Fibroblast of lung (primary cell): ENCODE data around the gene TATDN2. TPM values are rescaled to one million over a fixed set of nuclear protein-coding genes. Genes with fewer than 3 reads are reported as not detected.

Experiments
- DNase-seq, 2 donors: peaks; one replicate each; pipeline versions ENCODE4 v3.0.0 to v3.0.0-alpha.2; 2010; ENCODE audit warnings: low read depth in 2 of 2
- H2AFZ ChIP-seq: 2 replicates; pipeline ENCODE4 v1.5.1; 2012; ENCODE audit warnings: low read length, control low read depth, inconsistent platforms
- H3K27ac ChIP-seq: 2 replicates; pipeline ENCODE4 v1.5.1; 2011; ENCODE audit warnings: low read length, control low read depth; ENCODE audit not compliant: insufficient read depth
- H3K27me3 ChIP-seq: 2 replicates; pipeline ENCODE4 v1.5.1; 2011; ENCODE audit warnings: mild to moderate bottlenecking, low read length; ENCODE audit not compliant: control insufficient read depth, insufficient read depth
- H3K36me3 ChIP-seq: 2 replicates; pipeline ENCODE4 v1.5.1; 2011; ENCODE audit warnings: low read length; ENCODE audit not compliant: control insufficient read depth, insufficient read depth
- H3K4me1 ChIP-seq: 2 replicates; pipeline ENCODE4 v1.5.1; 2011; ENCODE audit warnings: low read length; ENCODE audit not compliant: control insufficient read depth, insufficient read depth; ENCODE audit errors: extremely low read depth
- H3K4me2 ChIP-seq: 2 replicates; pipeline ENCODE4 v1.5.1; 2011; ENCODE audit warnings: low read length, control low read depth; ENCODE audit not compliant: insufficient read depth; ENCODE audit errors: extremely low read depth
- H3K4me3 ChIP-seq, 4 experiments: fragments of 200-600 bp in 1 of 4; sonication (generic) in 1 of 4; replicated peaks in 1 of 4; 2 replicates each; pipeline ENCODE4 v1.5.1; 2011 to 2016; ENCODE audit warnings: low read length in 4 of 4, low read depth in 3 of 4, mild to moderate bottlenecking in 3 of 4, control low read depth in 2 of 4, inconsistent platforms in 1 of 4, mixed read lengths in 1 of 4; ENCODE audit not compliant: insufficient read depth in 1 of 4; ENCODE audit errors: control extremely low read depth in 1 of 4
- H3K79me2 ChIP-seq: 2 replicates; pipeline ENCODE4 v1.5.1; 2012; ENCODE audit warnings: mild to moderate bottlenecking, low read length, inconsistent platforms; ENCODE audit not compliant: control insufficient read depth, insufficient read depth
- H3K9ac ChIP-seq: 2 replicates; pipeline ENCODE4 v1.5.1; 2011; ENCODE audit warnings: mild to moderate bottlenecking, low read length, control low read depth; ENCODE audit not compliant: insufficient read depth
- H3K9me3 ChIP-seq: 2 replicates; pipeline ENCODE4 v1.5.1; 2012; ENCODE audit warnings: low read depth, low read length; ENCODE audit not compliant: control insufficient read depth, insufficient read depth
- H4K20me1 ChIP-seq: 2 replicates; pipeline ENCODE4 v1.5.1; 2011; ENCODE audit warnings: low read length; ENCODE audit not compliant: control insufficient read depth, insufficient read depth; ENCODE audit errors: extremely low read depth
- EZH2 ChIP-seq: IDR thresholded peaks from 2 replicates; pipeline ENCODE4 v1.5.1; 2012; ENCODE audit warnings: low read length, control low read depth, mild to moderate bottlenecking; ENCODE audit errors: missing control alignments
- polyA plus RNA-seq, 2 donors: library from polyadenylated mRNA; depleted of rRNA in 1 of 2; stranded (reverse) in 1 of 2; unstranded in 1 of 2; fragments of >200 nt; gene quantifications; 2 replicates each; pipeline ENCODE4 v1.2.1, GENCODE V29; 2011 to 2012; ENCODE audit warnings: missing spikeins in 1 of 2
- total RNA-seq: library from RNA; depleted of rRNA; stranded (reverse); fragments of >200 nt; gene quantifications from 2 replicates; pipeline ENCODE4 v1.2.1, GENCODE V29; 2014
- TF ChIP-seq, protein P1 (sequence below), 2 donors: IDR thresholded peaks in 1 of 2; conservative IDR thresholded peaks in 1 of 2; 1 replicate in 1 of 2; 2 replicates in 1 of 2; pipeline ENCODE4 v1.5.1; 2011 to 2012; ENCODE audit warnings: low read length in 2 of 2, control low read depth in 1 of 2, inconsistent platforms in 1 of 2, low read depth in 1 of 2, mild to moderate bottlenecking in 1 of 2

TATDN2 gene
- total and polyA plus RNA-seq, 2 donors (not counting 1 experiment from before 2014, with no cell fraction given): 12.4 to 16.5 TPM

DNA sequence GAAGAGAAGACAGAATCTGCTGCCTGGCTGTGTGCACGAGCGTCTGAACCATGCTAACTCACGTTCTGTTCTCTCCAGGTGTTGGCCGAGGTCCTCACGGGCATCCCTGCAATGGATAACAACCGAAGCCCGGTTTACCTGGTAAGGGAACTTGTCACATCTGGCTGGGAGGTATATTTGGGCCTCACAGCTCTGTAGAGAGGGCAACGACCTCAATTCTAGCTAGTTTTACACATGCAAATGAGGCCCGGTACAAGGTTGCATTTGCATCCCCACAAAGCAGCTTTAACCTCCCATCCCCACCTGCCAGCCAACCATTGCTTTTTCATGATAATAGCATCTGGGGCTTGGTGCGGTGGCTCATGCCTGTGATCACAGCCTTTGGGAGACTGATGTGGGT, 22.0 kb upstream of the TATDN2 start:
- no peak overlapping the region for H3K27ac ChIP-seq
- H3K27me3 ChIP-seq: no peaks in the 10 kb centered on the region
- no peaks in the 10 kb centered on the region for H4K20me1 ChIP-seq
- H3K4me3 ChIP-seq: no peak overlapping the region
- DNase-seq: no peak
- no peak overlapping the region for H2AFZ ChIP-seq
- TF ChIP-seq, protein P1, sequence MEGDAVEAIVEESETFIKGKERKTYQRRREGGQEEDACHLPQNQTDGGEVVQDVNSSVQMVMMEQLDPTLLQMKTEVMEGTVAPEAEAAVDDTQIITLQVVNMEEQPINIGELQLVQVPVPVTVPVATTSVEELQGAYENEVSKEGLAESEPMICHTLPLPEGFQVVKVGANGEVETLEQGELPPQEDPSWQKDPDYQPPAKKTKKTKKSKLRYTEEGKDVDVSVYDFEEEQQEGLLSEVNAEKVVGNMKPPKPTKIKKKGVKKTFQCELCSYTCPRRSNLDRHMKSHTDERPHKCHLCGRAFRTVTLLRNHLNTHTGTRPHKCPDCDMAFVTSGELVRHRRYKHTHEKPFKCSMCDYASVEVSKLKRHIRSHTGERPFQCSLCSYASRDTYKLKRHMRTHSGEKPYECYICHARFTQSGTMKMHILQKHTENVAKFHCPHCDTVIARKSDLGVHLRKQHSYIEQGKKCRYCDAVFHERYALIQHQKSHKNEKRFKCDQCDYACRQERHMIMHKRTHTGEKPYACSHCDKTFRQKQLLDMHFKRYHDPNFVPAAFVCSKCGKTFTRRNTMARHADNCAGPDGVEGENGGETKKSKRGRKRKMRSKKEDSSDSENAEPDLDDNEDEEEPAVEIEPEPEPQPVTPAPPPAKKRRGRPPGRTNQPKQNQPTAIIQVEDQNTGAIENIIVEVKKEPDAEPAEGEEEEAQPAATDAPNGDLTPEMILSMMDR (conservative IDR thresholded peaks at IDR 0.05 in 1 of 2, IDR thresholded peaks at IDR 0.05 in 1 of 2; ENCODE audit: low read depth in 1 of 2, low read length in 2 of 2): no peak
- TF ChIP-seq EZH2: no peak
- H3K4me2 ChIP-seq: no peak overlapping the region
- no peak overlapping the region for H3K9ac ChIP-seq
- H3K9me3 ChIP-seq: no peaks in the 10 kb centered on the region
- peaks cover 7% of the 10 kb centered on the region for H3K4me1 ChIP-seq
- peaks cover 7% of the 10 kb centered on the region for H3K36me3 ChIP-seq
- H3K79me2 ChIP-seq: no peaks in the 10 kb centered on the region

DNA sequence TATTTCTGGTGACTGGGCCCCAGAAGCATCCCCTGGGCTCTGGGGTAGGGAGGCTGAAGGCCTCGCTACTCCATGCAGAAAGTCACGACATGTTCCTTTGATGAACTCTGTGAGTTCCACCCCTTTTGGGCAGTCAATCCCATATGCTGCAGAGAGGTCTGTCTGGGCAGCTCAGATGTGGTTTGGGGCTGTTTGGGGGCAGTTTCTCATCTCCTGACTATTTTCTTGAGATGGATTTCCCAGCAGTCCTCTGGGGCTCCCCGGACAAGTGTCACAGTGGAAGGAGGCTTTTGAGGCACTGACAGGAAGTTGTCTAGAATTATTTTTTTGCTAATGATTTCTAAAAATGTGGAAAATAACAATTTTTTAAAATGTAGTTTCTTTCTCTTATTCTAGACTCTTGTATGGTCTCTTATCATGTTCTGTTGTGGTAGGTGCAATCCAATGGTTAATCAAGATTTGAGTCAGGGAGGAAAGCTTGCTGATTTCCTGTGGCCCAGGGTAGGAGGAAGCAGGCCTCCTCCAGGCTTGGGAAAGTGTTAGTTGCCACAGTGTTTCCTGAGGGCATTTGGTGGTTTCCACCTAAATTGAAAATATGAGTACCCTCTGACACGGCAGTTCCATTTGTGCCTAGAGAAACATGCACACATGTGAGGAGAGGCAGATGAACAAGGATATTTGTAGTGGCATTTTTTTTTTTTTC, 19.9 kb upstream of the TATDN2 start:
- TF ChIP-seq EZH2: no peak
- TF ChIP-seq, protein P1 (conservative IDR thresholded peaks at IDR 0.05 in 1 of 2, IDR thresholded peaks at IDR 0.05 in 1 of 2; ENCODE audit: low read depth in 1 of 2, low read length in 2 of 2): no peak
- H3K4me1 ChIP-seq: no peaks in the 10 kb centered on the region
- no peaks in the 10 kb centered on the region for H3K9me3 ChIP-seq
- H3K27ac ChIP-seq: no peak overlapping the region
- H3K36me3 ChIP-seq: peaks cover 5% of the 10 kb centered on the region
- no peak for DNase-seq
- no peak overlapping the region for H3K9ac ChIP-seq
- H3K4me2 ChIP-seq: no peak overlapping the region
- no peaks in the 10 kb centered on the region for H3K79me2 ChIP-seq
- no peak overlapping the region for H2AFZ ChIP-seq
- H3K27me3 ChIP-seq: no peaks in the 10 kb centered on the region
- H4K20me1 ChIP-seq: no peaks in the 10 kb centered on the region
- no peak overlapping the region for H3K4me3 ChIP-seq

DNA sequence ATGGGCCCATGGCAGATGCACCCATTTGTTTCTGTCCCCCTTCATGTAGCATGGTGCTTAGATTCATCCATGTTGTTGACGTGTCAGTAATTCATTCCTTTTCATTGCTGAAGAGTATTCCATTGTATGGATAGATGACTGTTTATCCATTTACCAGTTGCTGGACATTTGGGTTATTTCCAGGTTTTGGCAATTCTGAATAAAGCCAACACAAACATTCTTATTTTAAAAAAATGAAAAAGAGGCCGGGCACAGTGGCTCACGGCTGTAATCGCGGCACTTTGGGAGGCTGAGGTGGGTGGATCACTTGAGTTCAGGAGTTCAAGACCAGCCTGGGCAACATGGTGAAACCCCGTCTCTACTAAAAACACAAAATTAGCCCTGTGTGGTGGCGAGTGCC, 18.7 kb upstream of the TATDN2 start:
- Histone ChIP-seq H3K79me2 (no peaks in the 10 kb centered on the region), H3K4me2 (no peak overlapping the region), H3K4me3 (no peak overlapping the region), H3K9ac (no peak overlapping the region), H3K9me3 (no peaks in the 10 kb centered on the region), H4K20me1 (no peaks in the 10 kb centered on the region), H3K4me1 (no peaks in the 10 kb centered on the region), H2AFZ (no peak overlapping the region), H3K27me3 (no peaks in the 10 kb centered on the region), H3K36me3 (peaks cover 7% of the 10 kb centered on the region), H3K27ac (no peak overlapping the region)
- no peak for DNase-seq
- TF ChIP-seq, protein P1 (conservative IDR thresholded peaks at IDR 0.05 in 1 of 2, IDR thresholded peaks at IDR 0.05 in 1 of 2; ENCODE audit: low read depth in 1 of 2, low read length in 2 of 2): no peak
- TF ChIP-seq EZH2: no peak
